H1 (cell line): Measurements from ENCODE around the gene RMC1. TPM values are rescaled to one million over a fixed set of nuclear protein-coding genes. Genes with fewer than 3 reads are reported as not detected.

Experiments used
- SP2 ChIP-seq: IDR thresholded peaks from 2 replicates; pipeline ENCODE4 v1.6.1; 2012; ENCODE audit warnings: mild to moderate bottlenecking, low read length, inconsistent platforms
- TEAD4 ChIP-seq: IDR thresholded peaks from 2 replicates; pipeline ENCODE4 v1.6.1; 2012; ENCODE audit warnings: low read depth, low read length, inconsistent platforms, mixed read lengths
- polyA plus RNA-seq, 7 experiments: library from polyadenylated mRNA; depleted of rRNA in 3 of 7; stranded (reverse) in 5 of 7; unstranded in 2 of 7; fragments of >200 nt in 5 of 7; fragments of 200-250 nt in 2 of 7; gene quantifications; 1 replicate in 5 of 7; 2 replicates in 1 of 7; 4 replicates in 1 of 7; pipeline versions ENCODE4 v1.2.1 to v1.2.3, GENCODE V29; 2011 to 2013; ENCODE audit warnings: missing spikeins in 2 of 7, mixed read lengths in 2 of 7
- total RNA-seq: library from RNA; stranded (reverse); fragmentation: NEBNext Ultra II Directional; extraction: Animal tissue kit (Norgen Biotek cat#: 25700); gene quantifications from 2 replicates; pipeline ENCODE4 v1.2.1, GENCODE V29; 2021
- TF ChIP-seq, protein P1 (sequence below), 3 experiments: IDR thresholded peaks; 1 replicate in 2 of 3; 2 replicates in 1 of 3; pipeline versions ENCODE4 v1.5.1 to v1.6.1; 2011; ENCODE audit warnings: low read length in 3 of 3, mild to moderate bottlenecking in 3 of 3, inconsistent platforms in 2 of 3, low read depth in 1 of 3, moderate library complexity in 1 of 3; ENCODE audit not compliant: insufficient read depth in 1 of 3; ENCODE audit errors: control extremely low read depth in 1 of 3
- TF ChIP-seq, protein P2 (sequence below): IDR thresholded peaks from 2 replicates; pipeline ENCODE4 v1.6.1; 2011; ENCODE audit warnings: low read depth, mild to moderate bottlenecking, low read length; ENCODE audit not compliant: insufficient read depth

The RMC1 gene
- total and polyA plus RNA-seq, 2 of the 8 experiments (the other 6 are each of a cell fraction or from before 2014, with no cell fraction given) = 16.4 to 20.1 TPM

DNA sequence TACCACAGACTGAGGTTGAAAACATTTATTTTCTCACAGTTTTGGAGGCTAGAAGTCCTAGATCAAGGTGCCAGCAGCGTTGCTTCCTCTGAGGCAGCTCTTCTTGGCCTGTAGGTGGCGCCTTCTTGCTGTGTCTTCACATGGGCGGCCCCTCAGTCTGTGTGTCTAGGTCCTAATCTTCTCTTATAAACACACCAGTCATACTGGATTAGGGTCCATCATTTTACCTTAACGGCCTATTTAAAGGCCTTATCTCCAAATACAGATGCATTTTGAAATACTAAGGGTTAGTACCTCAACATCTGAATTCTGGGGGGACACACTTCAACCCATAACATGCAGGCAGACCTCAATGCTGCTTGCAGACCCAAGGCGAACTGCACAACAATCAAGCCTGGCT is 4.4 kb upstream of the RMC1 start (continued):
- TF ChIP-seq SP2 (no peak), TEAD4 (no peak)
- TF ChIP-seq, protein P1, sequence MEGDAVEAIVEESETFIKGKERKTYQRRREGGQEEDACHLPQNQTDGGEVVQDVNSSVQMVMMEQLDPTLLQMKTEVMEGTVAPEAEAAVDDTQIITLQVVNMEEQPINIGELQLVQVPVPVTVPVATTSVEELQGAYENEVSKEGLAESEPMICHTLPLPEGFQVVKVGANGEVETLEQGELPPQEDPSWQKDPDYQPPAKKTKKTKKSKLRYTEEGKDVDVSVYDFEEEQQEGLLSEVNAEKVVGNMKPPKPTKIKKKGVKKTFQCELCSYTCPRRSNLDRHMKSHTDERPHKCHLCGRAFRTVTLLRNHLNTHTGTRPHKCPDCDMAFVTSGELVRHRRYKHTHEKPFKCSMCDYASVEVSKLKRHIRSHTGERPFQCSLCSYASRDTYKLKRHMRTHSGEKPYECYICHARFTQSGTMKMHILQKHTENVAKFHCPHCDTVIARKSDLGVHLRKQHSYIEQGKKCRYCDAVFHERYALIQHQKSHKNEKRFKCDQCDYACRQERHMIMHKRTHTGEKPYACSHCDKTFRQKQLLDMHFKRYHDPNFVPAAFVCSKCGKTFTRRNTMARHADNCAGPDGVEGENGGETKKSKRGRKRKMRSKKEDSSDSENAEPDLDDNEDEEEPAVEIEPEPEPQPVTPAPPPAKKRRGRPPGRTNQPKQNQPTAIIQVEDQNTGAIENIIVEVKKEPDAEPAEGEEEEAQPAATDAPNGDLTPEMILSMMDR (IDR thresholded peaks at IDR 0.05; ENCODE audit: control extremely low read depth in 1 of 3, insufficient read depth in 1 of 3, low read depth in 1 of 3, low read length in 3 of 3) = peak; percentile 75 to 95 (median 89)
- TF ChIP-seq, protein P2, sequence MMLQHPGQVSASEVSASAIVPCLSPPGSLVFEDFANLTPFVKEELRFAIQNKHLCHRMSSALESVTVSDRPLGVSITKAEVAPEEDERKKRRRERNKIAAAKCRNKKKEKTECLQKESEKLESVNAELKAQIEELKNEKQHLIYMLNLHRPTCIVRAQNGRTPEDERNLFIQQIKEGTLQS = no peak
- TF ChIP-seq, all 59 proteins: peak for 3
